ENCODE results near the gene GALNT10. TPM values are rescaled to one million over a fixed set of nuclear protein-coding genes. Genes with fewer than 3 reads are reported as not detected.

GALNT10 gene
- total and polyA plus RNA-seq, 2 of the 4 experiments (the other 2 are of a cell fraction): 46.2 to 67.0 TPM

- POLR2A ChIA-PET (ENCODE audit: unreplicated experiment): no interaction called here
- CTCF ChIA-PET: no interaction called here
- H3K18ac ChIP-seq (ENCODE audit: low read depth, low read length): 0 out of 2 replicates have a peak overlapping the region, but pooled peaks have one; percentile 1
These were observed 9.7 kb downstream of the GALNT10 start for GRCh38 chr5:154200221-154200620.

More at GRCh38 chr5:154200221-154200620, 9.7 kb downstream of the GALNT10 start:
- no peak overlapping the region for H2AFZ ChIP-seq (replicated peaks; ENCODE audit: low read length, poor library complexity)
- 86% methylated on average over 6 of the region's 8 CpGs; no CpG with 5 or more reads in 1 of the 2 experiments for WGBS, 2 experiments (ENCODE audit: extremely low coverage in 2 of 2, insufficient read length in 1 of 2)
- peaks cover 34% of the 10 kb centered on the region for H3K4me1 ChIP-seq (ENCODE audit: control insufficient read depth, insufficient read depth, low read length)
- H3K27me3 ChIP-seq (ENCODE audit: control insufficient read depth, insufficient read depth, low read length): no peaks in the 10 kb centered on the region
- no TSS peak for BruUV-seq (replicated peaks)
- H4K5ac ChIP-seq (ENCODE audit: low read depth, low read length): peak overlapping the region; percentile 11; the same call in 1 of the 2 replicates
- peak overlapping the region; percentile 18 for H2AK9ac ChIP-seq (replicated peaks; ENCODE audit: low read depth, low read length, poor library complexity)
- H3K79me1 ChIP-seq (ENCODE audit: low read depth in 1 of 2, low read length in 2 of 2): peaks cover 30 to 86% of the 10 kb centered on the region in 2 experiments
- H2AK5ac ChIP-seq (ENCODE audit: low read depth, low read length): peak overlapping the region; percentile 95
- intact Hi-C loops (cut with micrococcal nuclease) (no loop called here), dilution Hi-C loops (cut with HindIII; ENCODE audit: low sequenced_read_pairs, unreplicated experiment) (no loop called here), in situ Hi-C loops (cut with MboI; ENCODE audit: low sequenced_read_pairs) (no loop called here)
- peak overlapping the region; percentile 96 for H2BK120ac ChIP-seq (ENCODE audit: low read depth, low read length)
- H4K20me1 ChIP-seq (ENCODE audit: insufficient read depth, low read length): no peaks in the 10 kb centered on the region; the same call in 1 of the 2 replicates
- no peak overlapping the region for H3K4me3 ChIP-seq (ENCODE audit: insufficient read depth, low read depth, low read length)
- peak overlapping the region; percentile 82 for H4K91ac ChIP-seq (ENCODE audit: insufficient read depth, low read depth, low read length)
- no peak overlapping the region; the same call in 1 of the 2 replicates for H3K23ac ChIP-seq (ENCODE audit: low read depth, low read length)
- peak overlapping the region in 1 of 2 experiments; percentile 13; a peak in 1 of 4 replicates for H4K8ac ChIP-seq (ENCODE audit: low read depth in 2 of 2, low read length in 2 of 2)
- peak overlapping the region; percentile 88; the same call in 1 of the 2 replicates for H3K14ac ChIP-seq (replicated peaks; ENCODE audit: low read depth, low read length)
- no peak overlapping the region for H3K4me2 ChIP-seq (ENCODE audit: low read depth, low read length)
- H3K9me1 ChIP-seq (ENCODE audit: insufficient read depth, low read length): peaks cover 44% of the 10 kb centered on the region
- TF ChIP-seq SMC3 (IDR thresholded peaks at IDR 0.05; ENCODE audit: low read depth, low read length) (no peak), CEBPB (IDR thresholded peaks at IDR 0.05; ENCODE audit: low read depth, low read length) (no peak), MXI1 (IDR thresholded peaks at IDR 0.05; ENCODE audit: borderline replicate concordance, low read depth, low read length) (no peak), BHLHE40 (IDR thresholded peaks at IDR 0.05; ENCODE audit: low read depth, low read length) (no peak), CHD1 (IDR thresholded peaks at IDR 0.05; ENCODE audit: low read depth, low read length) (no peak), RCOR1 (IDR thresholded peaks at IDR 0.05; ENCODE audit: insufficient replicate concordance, low read length) (no peak), RAD21 (IDR thresholded peaks at IDR 0.05; ENCODE audit: low read length) (no peak), NFE2L2 (IDR thresholded peaks at IDR 0.05; ENCODE audit: low read depth, low read length) (no peak)
- TF ChIP-seq, protein P1, sequence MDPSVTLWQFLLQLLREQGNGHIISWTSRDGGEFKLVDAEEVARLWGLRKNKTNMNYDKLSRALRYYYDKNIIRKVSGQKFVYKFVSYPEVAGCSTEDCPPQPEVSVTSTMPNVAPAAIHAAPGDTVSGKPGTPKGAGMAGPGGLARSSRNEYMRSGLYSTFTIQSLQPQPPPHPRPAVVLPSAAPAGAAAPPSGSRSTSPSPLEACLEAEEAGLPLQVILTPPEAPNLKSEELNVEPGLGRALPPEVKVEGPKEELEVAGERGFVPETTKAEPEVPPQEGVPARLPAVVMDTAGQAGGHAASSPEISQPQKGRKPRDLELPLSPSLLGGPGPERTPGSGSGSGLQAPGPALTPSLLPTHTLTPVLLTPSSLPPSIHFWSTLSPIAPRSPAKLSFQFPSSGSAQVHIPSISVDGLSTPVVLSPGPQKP (IDR thresholded peaks at IDR 0.05; ENCODE audit: borderline replicate concordance, low read depth, low read length): no peak
- peak overlapping the region; percentile 96 for H3K4ac ChIP-seq (ENCODE audit: low read depth, low read length)
- no peak overlapping the region for H3K56ac ChIP-seq (ENCODE audit: extremely low read depth, insufficient read depth, low read length)
- H3K36me3 ChIP-seq (ENCODE audit: control insufficient read depth, insufficient read depth, low read length): peaks cover 2% of the 10 kb centered on the region; the same call in 1 of the 2 replicates
- peak overlapping the region; percentile 77 for H2BK5ac ChIP-seq (ENCODE audit: low read depth, low read length, poor library complexity, severe bottlenecking)
- H3K27ac ChIP-seq (ENCODE audit: insufficient read depth, low read length): no peak overlapping the region; the same call in 1 of the 2 replicates
- no peak for DNase-seq
- peak overlapping the region; percentile 95 for H2BK20ac ChIP-seq (ENCODE audit: low read depth, low read length)
- no peaks in the 10 kb centered on the region for H3K9me3 ChIP-seq (ENCODE audit: control insufficient read depth, insufficient read depth, low read length)
- no peak for ATAC-seq (ENCODE audit: low read depth)
- no peak overlapping the region for H3K9ac ChIP-seq (ENCODE audit: low read depth, low read length)
- H2BK15ac ChIP-seq (ENCODE audit: low read depth, low read length): peak overlapping the region; percentile 59; the same call in 1 of the 3 replicates

Data from IMR-90 (cell line).